Activated CD4-positive, alpha-beta T cell treated with anti-CD3 and anti-CD28 coated beads, Interleukin-2, amount 50 U/mL, for 48 hours (primary cell): ENCODE data around the gene ZXDC.

Experiments used
- DNase-seq, 2 experiments: peaks; one replicate each; pipeline ENCODE4 v3.0.0-alpha.2; 2020

ZXDC gene

DNA sequence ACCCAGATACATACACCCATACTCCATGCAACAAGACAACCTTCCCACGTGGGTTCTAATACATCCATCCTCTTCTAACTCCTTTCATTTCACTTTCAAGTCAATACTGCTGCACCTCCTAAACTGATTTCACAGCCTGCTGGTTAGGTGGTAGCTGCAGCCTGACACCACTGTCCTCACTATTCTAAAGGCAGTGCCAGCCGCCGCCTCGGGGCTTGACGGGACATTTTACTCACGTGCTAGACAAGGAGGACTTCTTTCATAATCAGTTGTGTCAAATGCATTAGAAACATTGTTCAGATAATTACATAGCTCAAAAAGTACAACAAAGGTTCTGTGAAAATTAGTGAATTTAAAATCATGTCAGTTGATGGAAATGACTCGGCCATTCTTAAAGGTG lies 35.6 kb upstream of the ZXDC start:
- DNase-seq, result no peak

DNA sequence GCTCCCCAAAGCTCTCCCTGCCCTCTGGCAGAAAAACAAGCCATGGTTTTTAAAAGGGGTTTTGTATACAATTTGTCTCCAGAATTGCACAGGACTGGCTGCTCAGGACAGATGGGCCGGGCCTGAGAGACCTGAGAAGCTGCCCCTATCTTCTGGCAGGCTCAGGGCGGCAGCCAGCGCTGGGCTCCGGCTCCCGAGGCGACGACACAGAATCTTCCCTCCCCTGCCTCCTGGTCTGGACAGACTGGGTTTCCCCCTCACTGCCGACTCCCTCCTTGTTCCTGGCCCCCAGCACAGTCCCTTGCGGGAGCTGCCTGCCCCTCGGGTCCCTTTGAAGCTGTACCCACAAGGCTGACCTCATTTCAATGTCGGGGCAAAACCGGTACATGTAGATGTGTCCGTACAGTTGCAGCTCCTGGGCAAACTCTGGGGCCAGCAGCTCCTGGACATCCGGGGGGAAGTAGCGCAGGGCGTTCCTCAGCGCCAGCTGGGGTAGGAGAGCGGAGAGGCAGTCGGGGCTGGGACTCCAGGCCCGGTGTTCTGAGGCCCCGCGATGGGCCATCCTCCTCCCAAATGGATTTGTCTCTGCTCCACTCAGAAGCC lies 34.7 kb upstream of the ZXDC start:
- DNase-seq, result no peak

DNA sequence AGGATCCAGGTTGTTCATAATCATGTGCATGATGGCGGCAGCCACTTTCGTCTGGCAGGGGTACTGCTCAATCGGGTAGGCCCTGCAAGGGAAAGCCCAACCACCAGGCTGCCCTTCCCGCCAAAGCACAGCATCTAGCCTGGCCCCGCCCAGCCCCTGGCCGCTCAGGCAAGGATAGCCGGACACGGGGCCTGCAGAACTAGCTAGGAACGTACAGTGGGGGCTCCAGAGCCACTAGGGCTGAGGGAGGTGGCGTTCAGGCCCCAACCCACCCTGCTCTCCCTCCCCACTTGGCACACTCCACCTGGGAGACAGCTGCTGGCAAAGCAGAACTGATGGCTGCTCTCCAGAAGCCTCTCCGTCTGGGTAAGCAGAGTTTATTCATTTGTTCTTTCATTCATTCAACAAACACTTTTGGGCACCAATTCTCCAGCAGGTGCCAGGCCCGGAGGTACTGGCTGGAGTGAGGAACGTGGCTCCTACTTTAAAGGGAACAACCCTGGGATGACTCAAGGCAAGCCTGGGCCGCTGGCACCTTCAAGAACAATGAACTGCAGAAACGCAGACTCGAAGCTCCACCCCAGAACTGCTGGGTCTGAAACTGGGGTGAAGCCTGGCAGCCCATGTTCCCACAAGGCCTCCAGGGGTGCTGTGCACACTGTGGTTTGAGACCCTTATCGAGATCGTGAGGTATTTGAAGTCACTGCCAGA lies 34.1 kb upstream of the ZXDC start:
- DNase-seq, result no peak

DNA sequence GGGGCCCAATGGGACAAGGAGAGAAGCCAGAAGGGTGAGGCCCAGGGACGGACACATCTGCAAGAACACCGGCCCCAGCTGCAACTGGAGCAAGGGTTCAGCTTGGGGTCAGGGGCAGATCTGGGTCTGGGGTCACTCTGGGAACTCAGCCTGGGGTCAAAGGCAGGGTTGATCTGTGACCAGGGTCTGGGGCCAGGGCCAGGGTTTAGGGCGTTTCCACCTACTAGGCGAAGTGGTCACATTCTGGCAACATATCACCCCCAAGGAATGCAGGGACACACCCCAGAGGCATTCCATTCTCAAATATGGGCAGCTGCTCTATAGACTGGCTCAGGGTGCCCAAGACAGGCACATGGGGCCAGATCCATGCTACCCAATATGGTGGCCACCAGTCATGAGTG lies 32.9 kb upstream of the ZXDC start:
- no peak for DNase-seq

DNA sequence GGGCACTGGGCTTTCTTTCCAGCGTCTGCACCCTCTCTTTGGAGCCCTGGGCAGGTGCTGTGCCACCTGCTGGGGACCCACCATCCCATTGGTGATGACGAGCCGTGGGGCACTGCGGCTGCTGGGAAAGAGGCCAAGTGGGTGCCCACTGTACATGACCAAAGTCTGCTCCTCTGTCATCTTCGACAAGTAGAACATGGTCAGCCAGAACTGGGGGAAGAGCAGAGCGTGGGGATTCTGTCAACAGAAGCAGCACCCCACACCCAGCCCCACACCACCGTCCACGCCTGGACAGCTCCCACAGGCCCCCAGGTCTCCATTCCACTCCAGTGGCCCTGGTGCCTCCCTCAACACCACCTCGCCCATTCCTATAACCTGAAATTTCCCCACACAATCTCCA lies 32.2 kb upstream of the ZXDC start:
- no peak for DNase-seq

DNA sequence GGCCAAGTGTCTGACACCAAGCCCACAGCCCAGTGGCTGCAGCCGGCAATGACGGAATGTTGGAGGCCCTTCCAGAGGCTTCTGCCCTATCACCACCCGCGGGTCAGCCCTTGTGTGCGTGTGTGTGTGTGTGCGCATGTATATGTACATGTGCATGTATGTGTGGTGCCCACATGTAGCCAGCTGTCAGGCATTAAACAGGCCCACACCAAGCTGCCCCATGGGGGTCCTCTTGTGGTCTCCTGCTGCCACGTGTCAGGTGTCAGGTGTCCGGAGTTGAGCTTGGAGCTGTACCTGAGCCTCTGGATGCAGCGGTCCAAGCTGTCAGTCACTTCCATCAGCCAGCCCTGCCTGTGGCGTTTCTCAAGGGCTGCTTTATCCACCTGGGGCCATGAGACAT lies 28.0 kb upstream of the ZXDC start:
- DNase-seq, result no peak

DNA sequence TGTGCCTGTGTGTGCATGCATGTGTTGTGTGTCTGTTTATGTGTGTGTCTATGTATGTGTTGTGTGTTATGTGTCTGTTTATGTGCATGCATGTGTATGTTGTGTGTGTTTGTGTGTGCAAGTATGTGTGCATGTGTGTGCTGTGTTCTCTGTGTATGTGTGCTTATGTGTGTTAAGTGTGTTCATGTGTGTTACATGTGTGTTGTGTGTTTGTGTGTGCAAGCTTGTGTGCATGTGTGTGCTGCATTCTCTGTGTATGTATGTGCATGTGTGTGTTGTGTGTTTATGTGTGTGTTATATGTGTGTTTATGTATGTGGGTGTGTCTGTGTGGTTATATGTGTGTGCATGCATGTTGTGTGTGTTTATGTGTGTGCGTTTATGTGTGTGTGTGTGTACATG lies 27.0 kb upstream of the ZXDC start:
- DNase-seq, result no peak

DNA sequence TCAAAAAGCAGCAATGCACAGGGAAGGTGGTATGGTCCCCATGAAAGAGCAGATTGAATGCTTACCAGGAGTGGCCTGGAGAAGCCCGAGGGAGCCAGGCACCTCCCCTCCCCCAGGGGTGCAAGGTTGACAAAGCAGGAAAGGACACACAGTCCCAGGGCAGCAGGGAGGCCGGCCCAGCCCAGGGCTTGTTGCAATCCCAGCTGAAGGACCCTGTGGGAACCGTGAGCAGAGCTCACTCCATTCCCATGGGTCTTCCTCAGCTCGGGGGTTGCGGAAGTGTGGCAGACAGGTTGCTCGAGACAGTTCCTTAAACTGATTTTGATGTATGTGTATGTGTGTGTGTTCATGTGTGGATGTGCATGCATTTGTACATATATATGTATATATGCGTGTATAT lies 26.0 kb upstream of the ZXDC start:
- DNase-seq, result no peak

DNA sequence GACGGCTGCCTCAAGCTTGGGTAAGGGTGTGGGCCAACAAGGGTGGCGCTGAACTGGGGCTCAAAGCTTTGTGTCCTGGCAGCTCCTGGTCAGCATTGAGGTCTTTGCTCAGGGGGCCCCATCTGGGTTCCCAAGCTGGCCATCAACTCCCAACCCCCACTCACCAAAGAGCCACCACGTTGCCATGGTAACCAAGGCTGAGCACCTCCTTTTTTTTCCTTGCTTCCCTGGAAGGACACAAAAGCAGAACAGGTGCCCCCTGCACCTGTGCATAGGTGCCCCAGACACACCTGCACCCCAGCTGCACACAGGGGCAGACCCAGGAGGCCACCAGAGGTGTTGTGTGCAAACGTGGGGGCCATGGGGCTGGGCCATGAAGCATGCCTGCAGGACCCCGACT lies 25.4 kb upstream of the ZXDC start:
- no peak for DNase-seq

DNA sequence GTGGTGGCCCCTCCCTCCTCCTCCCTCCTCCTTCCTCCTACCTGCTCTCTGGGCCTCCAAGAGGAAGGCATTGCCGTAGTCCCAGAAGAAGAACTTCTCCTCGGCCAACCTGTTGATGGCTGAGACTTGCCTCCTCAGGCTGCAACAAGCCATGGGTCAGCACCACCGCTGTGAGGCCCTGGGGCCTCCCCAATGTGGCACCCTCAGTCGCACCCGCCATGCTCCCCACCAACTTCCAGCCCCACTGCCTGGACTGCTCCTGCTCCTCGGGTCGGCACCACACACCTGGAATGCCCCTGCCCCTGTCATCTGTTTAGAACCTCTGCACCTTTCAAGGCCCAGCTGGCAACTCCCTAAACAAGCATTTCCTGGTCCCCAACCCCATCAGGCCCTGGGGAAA lies 24.3 kb upstream of the ZXDC start:
- no peak for DNase-seq

DNA sequence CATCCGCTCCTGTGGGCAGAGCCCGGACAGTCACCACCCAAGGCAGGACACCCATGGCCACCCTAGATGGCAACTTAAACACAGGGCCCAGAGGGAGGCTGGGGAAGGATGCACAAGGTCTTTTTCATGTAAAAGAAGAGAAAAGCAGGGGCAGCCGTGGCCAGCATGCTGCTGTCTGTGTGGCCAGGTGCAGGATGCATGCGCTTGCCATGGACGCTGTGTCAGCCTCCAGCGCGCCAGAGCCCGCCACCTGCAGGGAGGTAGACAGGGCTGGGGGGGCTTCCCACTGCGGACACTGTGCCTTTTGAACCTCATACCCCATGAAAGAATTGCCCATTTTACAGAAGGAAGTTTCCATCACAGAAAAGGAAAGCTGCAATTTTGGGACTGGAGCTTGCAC lies 23.7 kb upstream of the ZXDC start:
- DNase-seq, result no peak

DNA sequence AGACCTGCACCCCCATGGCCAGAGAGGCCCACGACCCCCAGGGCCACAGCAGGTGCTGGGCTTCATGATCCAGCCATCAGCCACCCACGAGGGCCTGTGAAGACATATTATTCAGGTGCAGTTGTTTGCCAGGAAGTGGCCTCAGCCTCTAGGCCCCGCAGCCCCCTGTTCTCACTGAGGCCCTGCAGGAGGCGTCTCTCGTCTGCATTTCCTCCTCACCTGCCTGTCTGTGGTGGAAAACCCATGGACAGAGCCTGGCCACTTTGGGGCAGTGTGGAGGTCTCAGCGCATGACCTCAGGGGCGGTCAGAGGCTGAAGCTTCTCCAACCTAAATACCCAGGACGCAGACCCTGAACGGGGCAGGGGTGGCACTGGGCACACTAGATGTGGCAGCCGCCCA lies 23.2 kb upstream of the ZXDC start:
- DNase-seq, result no peak

DNA sequence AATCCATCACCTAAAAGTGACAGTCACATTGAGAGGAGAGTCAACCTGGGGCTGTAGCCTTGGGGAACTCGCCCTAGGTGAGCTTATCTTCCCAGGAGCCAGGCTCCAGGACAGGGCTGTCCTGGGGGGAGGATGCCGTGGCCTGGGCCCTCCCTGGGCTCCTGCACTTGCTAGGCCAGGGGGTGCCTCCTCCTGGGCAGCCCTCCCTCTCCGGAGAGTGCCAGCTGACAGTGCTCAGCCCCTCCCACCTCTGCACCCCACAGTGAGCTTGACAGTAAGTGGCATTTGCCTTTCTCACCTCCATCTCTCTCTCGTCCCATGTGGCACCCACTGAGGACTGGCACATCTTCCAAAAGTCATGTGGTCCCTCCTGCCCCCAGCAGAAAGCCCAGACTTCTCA lies 22.8 kb upstream of the ZXDC start:
- DNase-seq, result no peak

DNA sequence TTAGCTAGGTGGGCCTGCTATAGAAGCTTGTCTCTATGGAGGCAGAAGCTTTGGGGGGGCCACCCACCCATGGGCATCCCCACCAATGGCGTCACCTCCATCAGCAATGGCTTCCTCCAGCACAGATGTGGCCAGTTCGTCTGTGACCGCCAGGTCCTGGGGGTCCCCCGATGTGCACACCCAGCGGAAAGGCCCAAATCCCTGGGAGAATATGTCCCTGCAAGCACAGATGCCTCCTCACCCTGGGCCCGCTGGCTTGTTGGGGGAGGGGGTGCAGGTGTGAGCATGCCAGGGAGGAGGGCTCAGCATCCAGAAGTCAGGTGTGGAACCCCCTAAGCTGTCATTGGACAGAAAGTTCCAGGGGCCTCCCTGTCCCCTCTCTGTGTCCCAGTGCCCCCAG lies 22.3 kb upstream of the ZXDC start:
- no peak for DNase-seq

DNA sequence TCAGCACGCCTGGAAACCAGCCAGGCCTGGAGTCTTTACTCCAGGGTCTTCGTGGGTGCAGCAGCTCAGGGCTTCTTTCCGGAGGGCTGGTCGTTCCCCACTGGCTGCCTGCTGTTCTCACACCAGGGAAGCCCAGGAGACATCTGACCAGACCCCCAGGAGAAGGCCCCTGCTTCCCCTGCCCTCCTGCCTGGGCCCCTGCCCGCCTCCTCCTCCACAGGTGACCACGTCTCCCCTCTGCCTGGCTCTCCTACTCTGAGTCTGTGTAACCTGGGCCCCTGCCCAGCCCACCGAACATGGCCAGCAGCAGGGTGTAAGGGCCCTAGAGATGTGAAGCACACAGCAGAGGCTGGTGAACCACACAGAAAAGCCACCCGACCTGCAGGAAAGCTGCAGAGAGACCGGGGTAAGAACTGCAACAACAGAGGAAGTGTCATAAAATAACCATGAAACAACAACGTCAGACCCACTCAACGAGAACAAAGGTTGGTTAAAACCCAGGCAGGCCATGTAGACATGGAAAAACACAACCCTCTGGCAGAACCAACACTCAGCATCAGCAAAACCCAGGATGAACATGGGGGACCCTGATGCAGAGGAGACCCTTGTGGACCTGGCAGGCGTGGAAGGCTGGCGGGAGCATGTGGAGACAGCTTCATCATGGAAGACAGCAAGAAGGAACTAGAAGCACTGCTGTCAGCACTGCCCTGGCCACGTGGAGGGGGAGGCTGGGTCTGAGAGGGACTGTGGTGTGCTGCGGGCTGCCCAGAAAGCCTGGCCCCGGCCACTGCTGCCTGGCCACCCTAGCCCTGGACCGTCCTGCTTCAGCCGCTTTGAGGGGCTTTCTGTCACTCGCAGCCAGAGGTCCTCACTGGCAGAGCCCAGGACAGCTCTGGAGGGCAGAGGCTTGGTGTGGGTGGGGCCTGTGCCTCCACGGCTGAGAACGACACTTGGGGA lies 21.5 kb upstream of the ZXDC start:
- DNase-seq, result no peak

DNA sequence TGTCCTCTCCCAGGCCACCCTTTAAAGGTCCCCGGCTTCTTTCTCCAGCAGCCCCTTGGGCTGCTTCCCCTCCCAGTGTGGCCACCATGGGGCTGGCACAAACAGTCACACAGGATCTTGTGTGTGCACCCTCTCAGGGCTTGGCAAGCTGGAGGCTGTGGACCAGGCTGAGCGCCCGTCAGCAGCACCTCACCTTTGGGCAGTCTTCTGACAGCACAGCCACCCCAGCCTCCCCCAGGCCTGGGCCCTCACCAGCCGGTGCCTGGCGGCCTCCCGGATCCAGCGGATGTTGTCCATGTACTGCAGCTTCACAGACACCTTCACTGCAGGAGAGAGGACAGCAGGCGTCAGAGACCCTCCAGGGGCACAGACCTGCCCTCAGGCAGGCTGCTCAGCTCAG lies 20.1 kb upstream of the ZXDC start:
- DNase-seq, result no peak

DNA sequence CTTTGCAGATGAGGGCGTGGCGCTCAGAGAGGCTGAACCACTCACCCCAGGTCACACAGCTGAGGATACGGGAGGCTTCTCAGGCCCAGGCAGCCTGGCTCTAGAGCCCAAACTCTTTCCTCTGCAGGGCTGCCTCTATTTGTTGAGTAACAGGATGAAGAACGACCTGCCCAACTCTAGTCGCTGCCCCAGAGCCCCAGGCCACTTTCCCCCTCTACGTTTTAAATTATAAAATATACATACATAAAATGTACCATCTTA lies 19.2 kb upstream of the ZXDC start:
- DNase-seq, result no peak

DNA sequence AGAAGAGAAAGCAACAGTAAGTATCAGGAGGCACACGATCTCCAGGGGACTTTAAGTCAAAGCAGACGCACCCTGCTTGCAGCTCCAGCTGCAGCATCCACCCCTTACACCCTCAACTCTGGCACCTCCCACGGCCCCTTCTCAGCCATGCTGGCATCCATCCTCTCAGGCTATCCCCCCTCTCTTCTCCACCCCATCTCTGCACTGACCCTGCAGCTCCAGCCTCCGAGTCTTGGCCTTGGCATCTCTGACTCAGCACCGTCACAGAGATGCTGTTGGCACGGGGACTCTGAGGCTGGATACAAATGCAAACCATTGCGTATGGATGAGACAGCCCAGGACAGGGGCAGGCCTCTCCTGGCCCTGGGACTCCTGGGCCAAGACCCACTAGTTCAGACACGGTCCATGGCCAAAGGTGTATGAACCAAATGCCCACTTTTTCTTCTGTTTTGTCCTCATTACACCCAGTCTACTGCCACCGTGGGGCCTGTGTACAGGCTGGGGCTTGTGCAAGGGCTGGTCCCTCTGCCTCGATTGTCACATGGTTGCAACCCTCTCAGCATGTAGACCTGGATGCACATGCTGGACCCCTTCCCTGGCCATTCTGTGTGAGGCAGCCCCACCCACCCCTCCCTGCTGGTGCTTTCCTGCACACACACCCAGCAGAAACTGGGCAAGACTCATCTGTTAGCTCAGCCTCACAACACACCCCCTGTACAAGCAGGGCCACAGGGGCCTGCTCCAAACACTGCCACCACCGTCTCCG lies 18.7 kb upstream of the ZXDC start:
- no peak for DNase-seq

DNA sequence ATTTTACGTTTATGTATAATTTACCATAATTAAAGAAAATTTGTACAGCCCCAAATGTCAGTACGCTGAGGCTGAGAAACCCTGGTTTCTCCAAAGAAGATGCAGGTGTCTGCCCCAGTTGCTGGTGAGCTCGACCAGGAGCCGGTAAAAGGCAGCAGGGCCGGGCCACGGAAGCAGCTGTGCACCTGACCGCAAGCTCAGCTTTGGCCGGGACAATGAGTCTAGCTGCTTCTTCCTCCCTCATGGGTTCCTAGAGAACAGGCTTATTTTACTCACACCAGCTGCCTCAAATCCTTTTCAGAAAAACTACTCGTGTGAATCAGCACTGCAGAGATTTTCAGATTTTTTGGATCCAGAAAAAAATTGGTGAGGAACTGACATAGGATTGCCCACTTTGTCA lies 18.0 kb upstream of the ZXDC start:
- no peak for DNase-seq

DNA sequence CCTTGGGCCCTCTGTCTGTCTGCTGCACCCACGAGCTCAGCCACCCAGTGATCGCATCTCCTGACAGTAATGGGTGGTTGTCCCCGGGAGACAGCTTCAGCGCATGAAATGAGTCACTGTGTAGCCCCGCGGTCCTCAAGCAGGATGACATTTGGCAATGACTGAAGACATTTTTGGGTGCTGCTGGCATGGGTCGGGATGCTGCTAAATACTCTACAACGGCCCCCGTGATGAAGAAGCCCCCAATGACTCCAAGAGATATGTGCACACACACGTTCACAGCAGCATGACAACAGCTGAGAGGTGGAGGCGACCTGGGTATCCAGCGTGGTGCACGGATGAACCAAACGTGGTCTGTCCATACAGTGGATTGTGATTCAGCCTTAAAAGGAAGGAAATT lies 17.4 kb upstream of the ZXDC start:
- DNase-seq, result no peak

DNA sequence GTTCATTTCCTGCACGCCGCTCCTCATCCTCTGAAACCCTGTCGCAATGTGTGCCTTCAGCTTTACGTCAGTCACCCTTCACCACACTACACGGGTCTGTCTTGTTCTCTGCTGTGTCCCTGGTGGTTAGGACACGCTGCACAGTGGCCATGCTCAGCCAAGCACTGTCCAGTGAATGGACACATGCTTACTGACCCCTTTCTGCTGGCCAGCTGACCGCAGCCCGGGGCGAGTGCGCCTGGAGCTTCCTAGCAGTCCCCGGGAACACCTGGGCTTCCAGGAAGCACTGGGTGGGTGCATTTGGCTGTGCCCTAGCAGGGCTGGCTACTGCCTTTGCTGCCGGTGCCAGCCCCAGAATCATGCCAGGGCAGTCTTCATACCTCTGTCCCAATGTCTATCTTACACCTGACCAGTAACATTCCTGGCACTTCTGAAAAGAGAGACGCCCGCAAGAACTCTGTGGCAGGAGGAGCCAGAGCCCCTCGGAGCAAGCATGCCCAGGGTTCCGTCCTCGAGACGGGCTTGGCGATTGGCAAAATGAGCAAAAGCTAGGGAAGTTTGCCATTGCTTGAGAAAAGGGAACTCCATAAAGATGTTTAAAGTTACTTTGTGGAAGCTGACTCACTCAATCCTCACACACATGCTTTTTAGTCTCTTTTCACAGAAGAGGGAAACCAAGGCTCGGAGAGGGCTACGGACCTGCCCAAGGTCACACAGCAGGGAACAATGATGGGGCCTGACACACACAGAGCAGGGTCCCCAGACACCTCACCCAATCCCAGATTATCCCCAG lies 15.7 kb upstream of the ZXDC start:
- DNase-seq, result no peak

DNA sequence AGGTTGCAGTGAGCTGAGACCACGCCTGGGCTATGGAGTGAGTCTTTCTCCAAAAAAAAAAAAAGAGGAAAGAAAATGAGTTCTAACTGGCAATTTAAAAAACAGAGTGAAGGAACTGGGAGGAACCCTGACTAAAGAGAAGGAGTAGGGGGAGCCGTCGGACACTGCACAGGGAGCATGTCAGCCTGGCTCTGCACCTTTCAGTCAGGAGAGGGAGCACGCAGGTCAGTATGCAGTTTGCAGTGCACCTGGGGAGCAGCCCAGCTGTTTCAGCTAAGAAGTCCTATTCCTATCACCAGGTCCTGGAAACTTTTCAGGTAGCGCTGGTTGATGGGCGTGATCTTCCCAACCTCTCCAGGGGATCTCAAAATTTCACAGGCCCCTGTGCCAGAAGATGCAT lies 14.9 kb upstream of the ZXDC start:
- no peak for DNase-seq
